KMS-11 (cell line): ENCODE results near the gene LYZL1.

Source experiments
- H2AFZ ChIP-seq: fragments of 200-600 bp; sonication (generic); 2 replicates; pipeline ENCODE4 v1.6.1; 2016; ENCODE audit warnings: antibody characterized with exemption, mixed run types, low read depth
- H3K27ac ChIP-seq: fragments of 200-600 bp; sonication (generic); 2 replicates; pipeline ENCODE4 v1.6.1; 2016; ENCODE audit warnings: mild to moderate bottlenecking, mixed run types
- H3K27me3 ChIP-seq: fragments of 200-600 bp; sonication (generic); 2 replicates; pipeline ENCODE4 v1.6.1; 2017; ENCODE audit warnings: mild to moderate bottlenecking, low read depth, mixed run types, moderate library complexity; ENCODE audit not compliant: insufficient read depth
- H3K36me3 ChIP-seq: fragments of 200-600 bp; sonication (generic); 2 replicates; pipeline ENCODE4 v1.6.1; 2017; ENCODE audit warnings: mild to moderate bottlenecking, mixed run types; ENCODE audit not compliant: insufficient read depth
- H3K4me1 ChIP-seq: fragments of 200-600 bp; sonication (generic); 2 replicates; pipeline ENCODE4 v1.6.1; 2016; ENCODE audit warnings: mild to moderate bottlenecking, low read depth, mixed run types; ENCODE audit not compliant: poor library complexity, severe bottlenecking
- H3K4me2 ChIP-seq: fragments of 200-600 bp; sonication (generic); 2 replicates; pipeline ENCODE4 v1.7.0; 2016; ENCODE audit warnings: mild to moderate bottlenecking, mixed run types
- H3K4me3 ChIP-seq: fragments of 200-600 bp; sonication (generic); IDR thresholded peaks from 2 replicates; pipeline ENCODE4 v1.6.1; 2017; ENCODE audit warnings: low read depth, low read length, mixed read lengths; ENCODE audit not compliant: insufficient read depth
- H3K79me2 ChIP-seq: fragments of 200-600 bp; sonication (generic); 2 replicates; pipeline ENCODE4 v1.6.1; 2016; ENCODE audit warnings: low read depth, mixed run types; ENCODE audit not compliant: insufficient read depth
- H3K9ac ChIP-seq: fragments of 200-600 bp; sonication (generic); 2 replicates; pipeline ENCODE4 v1.6.1; 2016; ENCODE audit warnings: mild to moderate bottlenecking, mixed run types
- H4K20me1 ChIP-seq: fragments of 200-600 bp; sonication (generic); 2 replicates; pipeline ENCODE4 v1.6.1; 2016; ENCODE audit warnings: mild to moderate bottlenecking, mixed run types; ENCODE audit not compliant: insufficient read depth
- CTCF ChIP-seq: fragments of 200-600 bp; sonication (generic); conservative IDR thresholded peaks from 2 replicates; pipeline ENCODE4 v1.6.1; 2017; ENCODE audit warnings: low read depth, mild to moderate bottlenecking, antibody characterized with exemption, low read length, moderate library complexity, mixed read lengths

Gene LYZL1

GRCh38 chr10:29322918-29323317 is 34.0 kb downstream of the LYZL1 start:
- H3K4me2 ChIP-seq: no peak overlapping the region
- no peak overlapping the region for H3K9ac ChIP-seq
- no peak overlapping the region for H2AFZ ChIP-seq

GRCh38 chr10:29323367-29323766 is 34.5 kb downstream of the LYZL1 start:
- Histone ChIP-seq H3K79me2 (no peaks in the 10 kb centered on the region), H3K4me1 (no peaks in the 10 kb centered on the region), H3K36me3 (no peaks in the 10 kb centered on the region), H4K20me1 (no peaks in the 10 kb centered on the region), H2AFZ (no peak overlapping the region), H3K9ac (no peak overlapping the region), H3K4me2 (no peak overlapping the region), H3K27ac (no peak overlapping the region), H3K4me3 (no peak overlapping the region), H3K27me3 (no peaks in the 10 kb centered on the region)
- TF ChIP-seq CTCF: no peak

More at GRCh38 chr10:29322918-29323317, 34.0 kb downstream of the LYZL1 start:
- Histone ChIP-seq H3K27ac (no peak overlapping the region), H4K20me1 (no peaks in the 10 kb centered on the region), H3K4me3 (no peak overlapping the region), H3K36me3 (no peaks in the 10 kb centered on the region), H3K79me2 (no peaks in the 10 kb centered on the region), H3K4me1 (no peaks in the 10 kb centered on the region), H3K27me3 (no peaks in the 10 kb centered on the region)
- no peak for TF ChIP-seq CTCF

- H3K27me3 ChIP-seq: no peaks in the 10 kb centered on the region
- no peaks in the 10 kb centered on the region for H3K4me1 ChIP-seq
- no peak overlapping the region for H2AFZ ChIP-seq
- H3K4me2 ChIP-seq: no peak overlapping the region
- H3K9ac ChIP-seq: no peak overlapping the region
- no peaks in the 10 kb centered on the region for H3K79me2 ChIP-seq
- no peak for TF ChIP-seq CTCF
- H3K4me3 ChIP-seq: no peak overlapping the region
- H3K36me3 ChIP-seq: no peaks in the 10 kb centered on the region
- H3K27ac ChIP-seq: no peak overlapping the region
- H4K20me1 ChIP-seq: no peaks in the 10 kb centered on the region
Observed at GRCh38 chr10:29324220-29324841, 35.5 kb downstream of the LYZL1 start.

- H3K36me3 ChIP-seq: no peaks in the 10 kb centered on the region
- no peaks in the 10 kb centered on the region for H4K20me1 ChIP-seq
- no peak overlapping the region for H3K4me3 ChIP-seq
- H3K79me2 ChIP-seq: no peaks in the 10 kb centered on the region
- TF ChIP-seq CTCF: no peak
- H3K4me2 ChIP-seq: no peak overlapping the region
- no peak overlapping the region for H3K27ac ChIP-seq
- no peak overlapping the region for H3K9ac ChIP-seq
- no peak overlapping the region for H2AFZ ChIP-seq
- H3K4me1 ChIP-seq: no peaks in the 10 kb centered on the region
- no peaks in the 10 kb centered on the region for H3K27me3 ChIP-seq
Observed at GRCh38 chr10:29326299-29326698, 37.4 kb downstream of the LYZL1 start.
